ENCODE data around the gene PDYN. TPM values are rescaled to one million over a fixed set of nuclear protein-coding genes. Genes with fewer than 3 reads are reported as not detected.
A peak's percentile ranks its signal among the peaks of the same experiment; 100 is the strongest.

Gene PDYN
- total RNA-seq, 1 donor from 2014 or later, result not detected

- Mint-ChIP-seq H3K27ac (ENCODE audit: unreplicated experiment) (no peak overlapping the region), H3K27me3 (ENCODE audit: low read depth) (peaks cover 60% of the 10 kb centered on the region), H3K9me3 (ENCODE audit: low read depth) (peaks cover 2% of the 10 kb centered on the region), H3K4me3 (ENCODE audit: unreplicated experiment) (no peak overlapping the region), H3K4me1 (ENCODE audit: low read depth) (peaks cover 6% of the 10 kb centered on the region), H3K36me3 (ENCODE audit: low read depth) (peaks cover 1% of the 10 kb centered on the region)
- DNase-seq (ENCODE audit: low spot score), result no peak
- TF ChIP-seq CTCF (IDR thresholded peaks at IDR 0.05), result no peak
Measured at GRCh38 chr20:1968964-1969363, 24.9 kb downstream of the PDYN start.

GRCh38 chr20:1965520-1966351, 28.1 kb downstream of the PDYN start:
- no peak overlapping the region for H3K27ac Mint-ChIP-seq (ENCODE audit: unreplicated experiment)
- peaks cover 1% of the 10 kb centered on the region for H3K36me3 Mint-ChIP-seq (ENCODE audit: low read depth)
- peaks cover 6% of the 10 kb centered on the region for H3K4me1 Mint-ChIP-seq (ENCODE audit: low read depth)
- TF ChIP-seq CTCF (IDR thresholded peaks at IDR 0.05), result peak; percentile 97
- H3K27me3 Mint-ChIP-seq (ENCODE audit: low read depth), result peaks cover 66% of the 10 kb centered on the region
- no peak overlapping the region for H3K4me3 Mint-ChIP-seq (ENCODE audit: unreplicated experiment)
- no peak for DNase-seq (ENCODE audit: low spot score)
- H3K9me3 Mint-ChIP-seq (ENCODE audit: low read depth), result peaks cover 2% of the 10 kb centered on the region

GRCh38 chr20:1964659-1965405, 29.0 kb downstream of the PDYN start:
- Mint-ChIP-seq H3K9me3 (ENCODE audit: low read depth) (peaks cover 2% of the 10 kb centered on the region), H3K4me3 (ENCODE audit: unreplicated experiment) (no peak overlapping the region), H3K27ac (ENCODE audit: unreplicated experiment) (no peak overlapping the region), H3K36me3 (ENCODE audit: low read depth) (peaks cover 1% of the 10 kb centered on the region), H3K27me3 (ENCODE audit: low read depth) (peaks cover 62% of the 10 kb centered on the region), H3K4me1 (ENCODE audit: low read depth) (peaks cover 6% of the 10 kb centered on the region)
- no peak for TF ChIP-seq CTCF (IDR thresholded peaks at IDR 0.05)
- no peak for DNase-seq (ENCODE audit: low spot score)

GRCh38 chr20:1964061-1964460, 29.8 kb downstream of the PDYN start:
- Mint-ChIP-seq H3K36me3 (ENCODE audit: low read depth) (peaks cover 1% of the 10 kb centered on the region), H3K9me3 (ENCODE audit: low read depth) (peaks cover 2% of the 10 kb centered on the region), H3K27me3 (ENCODE audit: low read depth) (peaks cover 55% of the 10 kb centered on the region), H3K4me3 (ENCODE audit: unreplicated experiment) (no peak overlapping the region), H3K27ac (ENCODE audit: unreplicated experiment) (no peak overlapping the region), H3K4me1 (ENCODE audit: low read depth) (peaks cover 6% of the 10 kb centered on the region)
- no peak for DNase-seq (ENCODE audit: low spot score)
- no peak for TF ChIP-seq CTCF (IDR thresholded peaks at IDR 0.05)

- Mint-ChIP-seq H3K4me3 (ENCODE audit: unreplicated experiment) (no peak overlapping the region), H3K4me1 (ENCODE audit: low read depth) (peaks cover 6% of the 10 kb centered on the region), H3K27ac (ENCODE audit: unreplicated experiment) (no peak overlapping the region), H3K36me3 (ENCODE audit: low read depth) (no peaks in the 10 kb centered on the region), H3K27me3 (ENCODE audit: low read depth) (peaks cover 49% of the 10 kb centered on the region), H3K9me3 (ENCODE audit: low read depth) (no peaks in the 10 kb centered on the region)
- TF ChIP-seq CTCF (IDR thresholded peaks at IDR 0.05), result no peak
- no peak for DNase-seq (ENCODE audit: low spot score)
Measured at GRCh38 chr20:1961374-1961773, 32.5 kb downstream of the PDYN start.

Data from chondrocyte (in vitro differentiated cells).